HFF-Myc (cell line): ENCODE results near the gene FZR1.

Experiments used
- DNase-seq: peaks from one replicate; pipeline ENCODE4 v3.0.0-alpha.2; 2011; ENCODE audit warnings: low read depth; ENCODE audit errors: extremely low read depth
- H3K4me3 ChIP-seq: replicated peaks from 2 replicates; pipeline ENCODE4 v1.5.1; 2011; ENCODE audit warnings: low read depth, mild to moderate bottlenecking, control low read depth, low read length
- CTCF ChIP-seq: IDR thresholded peaks from 2 replicates; pipeline ENCODE4 v1.5.1; 2012; ENCODE audit warnings: mild to moderate bottlenecking, low read depth, low read length, control low read depth; ENCODE audit errors: missing control alignments

The FZR1 gene

GRCh38 chr19:3547767-3548282, 41.7 kb downstream of the FZR1 start:
- H3K4me3 ChIP-seq = no peak overlapping the region
- no peak for DNase-seq
- no peak for TF ChIP-seq CTCF

- TF ChIP-seq CTCF = no peak
Measured at GRCh38 chr19:3548606-3549005, 42.5 kb downstream of the FZR1 start.

GRCh38 chr19:3549816-3550215, 43.7 kb downstream of the FZR1 start:
- no peak for TF ChIP-seq CTCF
- DNase-seq = no peak
- H3K4me3 ChIP-seq = no peak overlapping the region

More at GRCh38 chr19:3548606-3549005, 42.5 kb downstream of the FZR1 start:
- DNase-seq = no peak
- no peak overlapping the region for H3K4me3 ChIP-seq

- no peak overlapping the region for H3K4me3 ChIP-seq
- TF ChIP-seq CTCF = no peak
- no peak for DNase-seq
Measured at GRCh38 chr19:3550947-3551791, 45.1 kb downstream of the FZR1 start.

GRCh38 chr19:3551792-3552095, 45.6 kb downstream of the FZR1 start:
- no peak overlapping the region for H3K4me3 ChIP-seq

GRCh38 chr19:3554254-3555083, 48.4 kb downstream of the FZR1 start:
- no peak overlapping the region for H3K4me3 ChIP-seq
- no peak for TF ChIP-seq CTCF
- DNase-seq = no peak

More at GRCh38 chr19:3551792-3552095, 45.6 kb downstream of the FZR1 start:
- TF ChIP-seq CTCF = no peak
- DNase-seq = no peak
